GM18526 (cell line): Measurements from ENCODE around the gene TNP2.

Experiments
- POLR2A ChIP-seq: IDR thresholded peaks from 3 replicates; pipeline ENCODE4 v1.6.1; 2011; ENCODE audit not compliant: insufficient read length; ENCODE audit errors: extremely low read depth

The TNP2 gene

GRCh38 chr16:11255737-11256660 is 13.1 kb downstream of the TNP2 start, which contains the start of gene SOCS1:
Gene SOCS1, minus strand, starts transcription at chr16:11256204. Its CDS starts 726 bp downstream, at chr16:11255478.
- TF ChIP-seq POLR2A, result peak; percentile 99

DNA sequence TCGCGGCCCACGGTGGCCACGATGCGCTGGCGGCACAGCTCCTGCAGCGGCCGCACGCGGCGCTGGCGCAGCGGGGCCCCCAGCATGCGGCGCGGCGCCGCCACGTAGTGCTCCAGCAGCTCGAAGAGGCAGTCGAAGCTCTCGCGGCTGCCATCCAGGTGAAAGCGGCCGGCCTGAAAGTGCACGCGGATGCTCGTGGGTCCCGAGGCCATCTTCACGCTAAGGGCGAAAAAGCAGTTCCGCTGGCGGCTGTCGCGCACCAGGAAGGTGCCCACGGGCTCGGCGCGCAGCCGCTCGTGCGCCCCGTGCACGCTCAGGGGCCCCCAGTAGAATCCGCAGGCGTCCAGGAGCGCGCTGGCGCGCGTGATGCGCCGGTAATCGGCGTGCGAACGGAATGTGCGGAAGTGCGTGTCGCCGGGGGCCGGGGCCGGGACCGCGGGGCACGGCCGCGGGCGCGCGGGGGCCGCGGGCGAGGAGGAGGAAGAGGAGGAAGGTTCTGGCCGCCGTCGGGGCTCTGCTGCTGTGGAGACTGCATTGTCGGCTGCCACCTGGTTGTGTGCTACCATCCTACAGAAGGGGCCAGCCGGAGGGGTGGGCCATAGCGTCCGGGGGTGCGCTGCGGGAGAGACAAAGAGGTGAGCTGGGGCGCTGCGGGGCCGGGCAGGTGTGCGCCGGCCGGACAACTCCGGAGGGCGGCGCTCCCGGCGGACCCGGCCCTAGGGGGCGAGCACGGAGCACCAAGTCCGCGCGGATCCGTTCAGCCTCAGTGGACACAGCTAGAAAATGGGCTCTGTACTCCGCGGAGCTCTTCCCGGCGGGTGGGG is 14.0 kb downstream of the TNP2 start:
- peak; percentile 50 for TF ChIP-seq POLR2A

DNA sequence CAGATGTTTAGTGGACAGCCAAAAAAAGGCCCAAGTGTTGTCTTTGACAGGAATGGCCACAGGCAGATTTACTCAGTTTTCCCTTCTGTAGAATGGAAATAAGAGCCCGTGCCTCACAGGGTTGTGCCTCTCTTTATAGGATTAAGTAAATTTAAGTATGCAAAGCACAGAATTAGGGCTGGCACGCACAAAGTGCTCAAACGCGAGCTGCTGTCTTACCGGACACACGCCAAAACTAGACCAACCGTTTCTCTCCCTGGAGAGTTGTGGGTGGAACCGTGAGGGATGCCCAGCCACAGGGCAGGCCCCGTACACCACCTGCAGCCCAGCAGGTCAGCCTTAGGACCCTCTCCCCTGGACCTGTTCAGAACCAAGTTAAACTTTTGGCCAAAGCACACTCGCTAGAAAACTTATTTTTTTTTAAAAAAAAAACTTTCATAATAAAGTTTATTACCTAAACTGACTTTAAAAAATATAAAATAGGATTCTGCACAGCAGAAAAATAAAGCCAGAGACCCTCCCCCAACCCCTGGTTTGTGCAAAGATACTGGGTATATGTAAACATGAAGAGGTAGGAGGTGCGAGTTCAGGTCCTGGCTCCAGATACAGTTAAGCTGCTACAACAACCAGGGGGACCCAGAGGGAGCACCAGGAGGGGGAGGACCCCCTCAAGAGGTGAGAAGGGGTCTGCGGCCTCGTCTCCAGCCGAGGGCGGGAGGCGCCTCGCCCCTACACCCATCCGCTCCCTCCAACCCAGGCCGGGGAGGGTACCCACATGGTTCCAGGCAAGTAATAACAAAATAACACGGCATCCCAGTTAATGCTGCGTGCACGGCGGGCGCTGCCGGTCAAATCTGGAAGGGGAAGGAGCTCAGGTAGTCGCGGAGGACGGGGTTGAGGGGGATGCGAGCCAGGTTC is 14.9 kb downstream of the TNP2 start:
- no peak for TF ChIP-seq POLR2A

DNA sequence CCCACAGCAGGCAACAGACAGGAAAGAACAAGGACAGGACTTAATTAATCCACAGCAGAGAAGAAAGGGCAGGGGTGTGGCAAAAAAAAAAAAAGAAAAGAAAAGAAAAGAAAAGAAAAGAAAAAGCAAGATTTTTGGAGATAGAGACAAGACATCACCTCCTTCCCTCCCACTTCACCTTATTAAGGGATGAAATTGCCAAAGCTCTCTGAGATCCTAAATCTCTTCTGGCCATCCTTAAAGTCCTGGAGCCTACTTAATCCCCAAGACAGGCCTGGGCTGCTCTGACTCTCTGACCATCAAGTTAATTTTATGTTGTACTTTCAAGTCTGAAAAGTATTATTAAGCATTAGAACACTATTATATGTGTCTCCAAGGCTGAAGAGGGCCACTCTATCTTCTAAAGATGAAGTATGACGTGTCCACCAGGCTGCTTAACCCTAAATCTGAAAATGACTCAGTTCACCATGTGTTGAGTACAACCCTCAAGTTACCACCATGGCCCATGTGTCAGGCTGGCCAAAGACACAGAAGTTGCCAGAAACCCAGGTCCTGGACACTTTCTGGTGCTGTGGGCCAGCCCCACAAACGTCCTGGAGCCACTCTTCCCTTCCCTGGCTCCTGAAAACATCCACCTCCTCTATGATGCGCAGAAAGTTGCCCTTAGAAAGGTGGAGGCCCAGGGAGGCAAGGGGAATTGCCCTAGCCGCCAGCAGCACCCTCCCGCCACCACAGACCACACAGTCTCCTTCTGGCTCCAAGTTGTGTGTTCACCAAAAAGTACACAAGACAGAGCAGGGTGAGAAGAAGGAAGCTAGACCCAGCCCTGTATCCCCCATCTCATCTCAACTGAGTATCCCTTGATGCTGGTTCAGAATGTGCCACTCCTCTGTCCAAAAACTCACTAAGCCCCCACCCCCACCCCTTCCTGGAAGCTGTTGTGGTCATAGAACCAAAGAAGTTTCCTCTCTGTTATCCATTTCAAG is 15.8 kb downstream of the TNP2 start:
- no peak for TF ChIP-seq POLR2A

DNA sequence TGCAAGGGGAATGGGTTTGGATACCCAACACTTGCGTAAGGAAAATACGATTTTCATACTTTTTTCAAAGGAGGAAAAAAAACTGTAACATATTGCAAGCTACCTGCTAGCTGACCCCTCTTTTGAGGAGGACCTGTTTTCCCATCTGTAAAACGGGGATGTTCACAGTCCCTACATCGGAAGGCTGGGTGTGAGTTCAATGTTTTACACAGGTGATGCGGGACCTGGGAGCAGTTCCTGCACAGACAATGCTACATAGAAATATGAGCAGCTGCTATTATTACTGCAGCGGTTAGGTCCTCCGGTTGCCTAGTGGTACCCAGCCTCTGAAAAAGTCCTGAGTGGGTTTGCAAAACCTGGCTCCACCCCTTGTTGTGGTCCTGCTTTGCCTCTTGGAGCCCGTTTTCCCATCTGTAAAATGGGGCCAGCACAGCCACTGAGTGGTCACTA is 16.6 kb downstream of the TNP2 start:
- peak; percentile 5 for TF ChIP-seq POLR2A

GRCh38 chr16:11251525-11252481 is 17.3 kb downstream of the TNP2 start:
- peak; percentile 6 for TF ChIP-seq POLR2A

- peak; percentile 11 for TF ChIP-seq POLR2A
Observed at GRCh38 chr16:11250786-11251524, 18.2 kb downstream of the TNP2 start.

GRCh38 chr16:11250091-11250785 is 18.9 kb downstream of the TNP2 start:
- TF ChIP-seq POLR2A, result peak; percentile 17

DNA sequence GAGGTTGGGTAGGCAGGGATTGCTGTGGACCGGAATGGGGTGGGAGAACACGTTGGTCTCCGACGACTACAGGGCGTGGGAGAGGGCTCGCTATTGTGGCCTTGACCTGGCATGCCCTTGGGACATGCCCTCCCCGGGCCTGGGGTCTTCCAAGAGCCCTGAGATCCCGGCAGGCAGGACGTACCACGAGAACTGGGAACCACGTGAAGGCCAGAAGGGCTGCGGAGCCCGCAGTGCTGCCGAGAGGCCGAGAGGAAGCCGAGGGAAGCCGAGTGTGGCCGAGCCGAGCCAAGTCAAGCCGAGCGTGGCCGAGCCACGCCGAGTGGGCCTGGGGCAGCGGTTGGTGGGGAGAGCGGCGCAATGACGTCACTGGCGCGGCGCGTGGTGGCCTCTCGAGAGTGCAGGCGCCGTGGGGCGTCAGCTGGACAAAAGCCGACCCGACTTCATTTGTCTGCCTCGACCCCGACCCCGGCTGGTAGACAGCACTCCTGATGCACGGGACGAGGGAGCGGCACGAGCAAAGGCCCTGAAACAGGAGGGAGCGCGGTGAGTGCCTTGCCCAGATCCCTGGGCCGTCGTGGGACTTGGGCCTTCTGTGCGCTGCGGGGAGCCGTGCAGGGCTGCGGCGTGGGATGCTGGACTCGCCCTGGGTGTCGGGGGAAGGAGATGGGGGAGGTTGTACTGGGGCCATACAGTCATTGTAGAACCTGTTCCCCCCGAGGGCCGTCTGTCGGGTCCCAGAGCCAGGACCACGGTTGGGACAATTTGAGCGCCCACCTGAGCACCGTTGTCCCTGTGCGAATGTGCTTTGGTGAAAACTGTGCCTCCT is 19.7 kb downstream of the TNP2 start:
- peak; percentile 14 for TF ChIP-seq POLR2A

DNA sequence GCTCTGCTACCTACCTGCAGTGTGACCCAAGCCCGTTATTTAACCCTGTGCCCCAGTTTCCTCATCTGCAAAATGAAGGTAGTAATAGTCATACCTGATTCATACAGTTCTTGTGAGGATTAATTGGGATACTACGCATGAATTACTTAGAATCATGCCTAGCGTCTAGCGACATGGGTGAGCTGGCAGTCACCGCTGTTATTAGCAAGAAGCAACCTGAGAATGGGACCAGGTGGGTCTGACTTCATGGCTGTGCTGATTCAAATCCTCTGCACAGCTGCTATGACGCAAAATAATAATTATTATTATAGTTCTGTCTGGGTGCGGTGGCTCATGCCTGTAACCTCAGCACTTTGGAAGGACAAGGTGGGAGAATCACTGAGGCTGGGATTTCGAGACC is 21.0 kb downstream of the TNP2 start:
- no peak for TF ChIP-seq POLR2A
